ENCODE measurements around the gene GNAZ.

GRCh38 chr22:23091760-23092159 lies 21.4 kb downstream of the GNAZ start:
- TF ChIP-seq POLR2A (IDR thresholded peaks at IDR 0.05), result no peak
- TF ChIP-seq POLR2AphosphoS5 (IDR thresholded peaks at IDR 0.05), result no peak
